C4-2B (cell line): ENCODE results near the gene DACT3.

Experiments
- ZFX ChIP-seq: fragments of 450-650 bp; IDR thresholded peaks from 2 replicates; pipeline ENCODE4 v1.6.1; 2017
- TF ChIP-seq, protein P1 (sequence below): fragments of 450-650 bp; conservative IDR thresholded peaks from 2 replicates; pipeline ENCODE4 v1.5.1; 2017; ENCODE audit warnings: mild to moderate bottlenecking

DNA sequence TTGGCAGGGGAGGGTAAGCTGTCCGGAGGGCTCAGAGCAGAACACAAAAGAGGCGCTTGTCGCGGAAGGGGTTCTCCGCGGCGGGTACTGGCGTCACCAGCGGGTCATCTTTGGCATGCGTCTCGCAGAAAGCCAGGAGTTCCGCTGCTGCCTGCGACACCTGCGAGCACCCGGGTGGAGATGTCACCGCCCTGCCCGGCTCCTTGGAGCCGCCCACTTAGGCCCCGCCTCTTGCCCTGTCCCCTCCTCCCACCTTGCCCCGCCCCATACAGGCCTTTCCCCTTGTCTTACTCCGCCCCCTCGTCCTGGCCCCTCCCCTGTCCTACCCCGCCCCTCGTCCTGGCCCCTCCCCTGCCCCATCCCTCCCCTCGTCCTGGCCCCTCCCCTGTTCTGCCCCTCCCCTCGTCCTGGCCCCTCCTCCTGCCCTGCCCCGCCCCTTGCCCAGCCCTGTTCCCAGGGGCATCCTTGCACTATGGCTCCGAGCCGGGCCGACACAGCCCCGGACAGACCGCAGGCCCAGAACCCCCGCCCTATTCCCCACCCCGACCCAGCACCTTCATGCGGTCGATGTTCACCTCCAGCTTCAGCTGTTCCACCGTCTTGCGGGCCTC is 26.8 kb downstream of the DACT3 start:
- TF ChIP-seq, protein P1, sequence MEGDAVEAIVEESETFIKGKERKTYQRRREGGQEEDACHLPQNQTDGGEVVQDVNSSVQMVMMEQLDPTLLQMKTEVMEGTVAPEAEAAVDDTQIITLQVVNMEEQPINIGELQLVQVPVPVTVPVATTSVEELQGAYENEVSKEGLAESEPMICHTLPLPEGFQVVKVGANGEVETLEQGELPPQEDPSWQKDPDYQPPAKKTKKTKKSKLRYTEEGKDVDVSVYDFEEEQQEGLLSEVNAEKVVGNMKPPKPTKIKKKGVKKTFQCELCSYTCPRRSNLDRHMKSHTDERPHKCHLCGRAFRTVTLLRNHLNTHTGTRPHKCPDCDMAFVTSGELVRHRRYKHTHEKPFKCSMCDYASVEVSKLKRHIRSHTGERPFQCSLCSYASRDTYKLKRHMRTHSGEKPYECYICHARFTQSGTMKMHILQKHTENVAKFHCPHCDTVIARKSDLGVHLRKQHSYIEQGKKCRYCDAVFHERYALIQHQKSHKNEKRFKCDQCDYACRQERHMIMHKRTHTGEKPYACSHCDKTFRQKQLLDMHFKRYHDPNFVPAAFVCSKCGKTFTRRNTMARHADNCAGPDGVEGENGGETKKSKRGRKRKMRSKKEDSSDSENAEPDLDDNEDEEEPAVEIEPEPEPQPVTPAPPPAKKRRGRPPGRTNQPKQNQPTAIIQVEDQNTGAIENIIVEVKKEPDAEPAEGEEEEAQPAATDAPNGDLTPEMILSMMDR = no peak
- no peak for TF ChIP-seq ZFX
